Muscle layer of colon (tissue), 2 donors: ENCODE results near the gene CRCP.
"Not testable (repeated sequence)": the region's sequence is repeated elsewhere in the genome, so short reads cannot be mapped to it uniquely, and the experiment has no call there.

Source experiments
- H3K27ac ChIP-seq: one replicate; pipeline ENCODE4 v1.7.0; 2013; ENCODE audit warnings: low read depth, mild to moderate bottlenecking, low read length, moderate library complexity
- H3K27me3 ChIP-seq, 2 donors: one replicate each; pipeline ENCODE4 v1.7.0; 2013; ENCODE audit warnings: low read length in 2 of 2, mild to moderate bottlenecking in 2 of 2; ENCODE audit not compliant: insufficient read depth in 2 of 2, control insufficient read depth in 1 of 2
- H3K36me3 ChIP-seq: one replicate; pipeline ENCODE4 v1.7.0; 2013; ENCODE audit warnings: mild to moderate bottlenecking, low read length; ENCODE audit not compliant: insufficient read depth
- H3K4me1 ChIP-seq: one replicate; pipeline ENCODE4 v1.7.0; 2013; ENCODE audit warnings: mild to moderate bottlenecking, low read length; ENCODE audit not compliant: insufficient read depth
- H3K4me3 ChIP-seq, 2 donors: one replicate each; pipeline ENCODE4 v1.7.0; 2013; ENCODE audit warnings: low read length in 2 of 2, low read depth in 1 of 2, mild to moderate bottlenecking in 1 of 2, moderate library complexity in 1 of 2
- H3K9ac ChIP-seq: one replicate; pipeline ENCODE4 v1.7.0; 2013; ENCODE audit warnings: low read length
- H3K9me3 ChIP-seq: one replicate; pipeline ENCODE4 v1.7.0; 2013; ENCODE audit warnings: mild to moderate bottlenecking, low read length
- donor health status: abdominal sarcoma.
- donor health status: Adenocarcinoma of cecum.

The CRCP gene

DNA sequence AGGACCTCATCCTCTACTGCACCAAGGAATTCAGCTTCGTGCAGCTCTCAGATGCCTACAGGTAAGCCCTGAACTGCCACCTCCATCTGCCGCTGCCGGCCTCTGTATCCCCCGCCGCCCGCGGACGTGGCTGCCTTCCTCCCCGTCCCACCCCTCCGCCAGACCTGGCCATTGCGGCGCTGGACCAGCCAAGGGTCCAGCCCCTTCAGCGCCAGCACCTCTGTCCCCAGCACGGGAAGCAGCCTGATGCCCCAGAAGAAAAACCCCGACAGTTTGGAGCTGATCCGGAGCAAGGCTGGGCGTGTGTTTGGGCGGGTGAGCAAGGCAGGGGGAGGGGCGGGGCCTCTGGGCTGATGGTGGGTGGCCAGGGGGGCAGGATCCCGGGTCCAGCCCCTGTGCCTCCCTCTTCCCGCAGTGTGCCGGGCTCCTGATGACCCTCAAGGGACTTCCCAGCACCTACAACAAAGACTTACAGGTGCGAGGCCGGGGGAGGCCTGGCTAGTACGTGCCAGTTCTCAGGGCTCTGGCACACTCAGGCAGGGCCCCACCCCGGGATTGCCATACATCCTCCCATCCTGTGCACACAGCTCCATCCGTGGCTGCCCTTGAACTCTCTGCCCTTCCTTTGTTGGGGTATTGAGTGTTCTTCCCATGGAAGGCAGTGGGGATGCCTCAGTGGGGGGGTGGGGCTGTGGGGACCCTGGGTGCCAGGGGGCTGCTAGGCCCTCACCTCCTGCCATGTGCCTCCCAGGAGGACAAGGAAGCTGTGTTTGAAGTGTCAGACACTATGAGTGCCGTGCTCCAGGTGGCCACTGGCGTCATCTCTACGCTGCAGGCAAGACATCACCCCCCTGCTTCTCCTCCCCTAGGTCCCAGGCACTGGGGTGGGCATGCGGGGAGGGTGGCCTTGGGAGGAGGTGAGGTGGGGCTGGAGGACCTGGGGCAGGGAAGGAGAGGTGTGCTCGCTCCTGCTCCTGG, 25.5 kb upstream of the CRCP start:
- Histone ChIP-seq H3K27me3 (no peaks in the 10 kb centered on the region), H3K9ac (no peak overlapping the region), H3K4me1 (no peaks in the 10 kb centered on the region), H3K4me3 (no peak overlapping the region), H3K27ac (no peak overlapping the region), H3K36me3 (no peaks in the 10 kb centered on the region), H3K9me3 (no peaks in the 10 kb centered on the region)

DNA sequence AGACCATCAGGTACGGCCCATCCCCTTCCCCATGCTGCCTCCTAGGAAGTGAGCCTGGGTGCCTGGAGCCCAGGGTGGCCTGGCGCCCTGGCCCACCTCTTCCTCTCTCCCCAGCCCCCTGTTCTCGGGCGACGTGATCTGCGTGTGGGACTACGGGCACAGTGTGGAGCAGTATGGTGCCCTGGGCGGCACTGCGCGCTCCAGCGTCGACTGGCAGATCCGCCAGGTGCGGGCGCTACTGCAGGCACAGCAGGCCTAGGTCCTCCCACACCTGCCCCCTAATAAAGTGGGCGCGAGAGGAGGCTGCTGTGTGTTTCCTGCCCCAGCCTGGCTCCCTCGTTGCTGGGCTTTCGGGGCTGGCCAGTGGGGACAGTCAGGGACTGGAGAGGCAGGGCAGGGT, 22.0 kb upstream of the CRCP start:
- Histone ChIP-seq H3K9me3 (no peaks in the 10 kb centered on the region), H3K27ac (no peak overlapping the region), H3K36me3 (no peaks in the 10 kb centered on the region)

DNA sequence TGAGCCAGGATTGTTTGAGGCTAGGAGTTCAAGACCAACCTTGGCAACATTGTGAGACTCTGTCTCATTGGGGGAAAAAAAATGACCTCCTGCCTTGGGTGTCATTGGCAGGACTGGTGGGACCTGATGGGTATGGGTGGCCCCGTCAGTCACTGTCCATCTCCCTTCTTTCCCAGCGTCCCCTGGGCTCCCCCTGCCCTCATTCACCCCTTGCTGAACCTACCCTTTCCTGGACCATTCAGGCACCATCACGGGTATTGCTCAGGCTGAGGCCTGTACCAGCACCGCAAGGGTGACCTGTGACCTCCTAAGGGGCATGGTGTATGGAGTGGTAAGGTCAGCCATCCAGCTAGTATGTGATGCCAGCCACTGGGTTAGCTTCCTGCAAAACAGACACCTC, 19.6 kb upstream of the CRCP start:
- Histone ChIP-seq H3K4me1 (no peaks in the 10 kb centered on the region), H3K27me3 (no peaks in the 10 kb centered on the region), H3K9me3 (no peaks in the 10 kb centered on the region), H3K27ac (no peak overlapping the region), H3K4me3 (no peak overlapping the region), H3K36me3 (no peaks in the 10 kb centered on the region), H3K9ac (no peak overlapping the region)

More for the DNA sequence above, 22.0 kb upstream of the CRCP start:
- no peaks in the 10 kb centered on the region for H3K27me3 ChIP-seq
- no peak overlapping the region for H3K9ac ChIP-seq
- H3K4me3 ChIP-seq: no peak overlapping the region
- no peaks in the 10 kb centered on the region for H3K4me1 ChIP-seq

DNA sequence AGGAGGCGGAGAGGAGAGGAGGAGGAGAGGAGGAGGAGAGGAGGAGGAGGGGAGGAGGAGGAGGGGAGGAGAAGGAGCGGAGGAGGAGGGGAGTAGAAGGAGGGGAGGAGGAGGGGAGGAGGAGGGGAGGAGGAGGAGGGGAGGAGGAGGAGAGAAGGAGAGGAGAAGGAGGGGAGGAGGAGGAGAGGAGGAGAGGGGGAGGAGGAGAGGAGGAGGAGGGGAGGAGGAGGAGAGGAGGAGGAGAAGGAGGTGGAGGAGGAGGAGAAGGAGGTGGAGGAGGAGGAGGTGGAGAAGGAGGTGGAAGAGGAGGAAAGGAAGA, 15.5 kb upstream of the CRCP start:
- H3K9ac ChIP-seq: no peak overlapping the region
- H3K4me1 ChIP-seq: no peaks in the 10 kb centered on the region
- H3K4me3 ChIP-seq: peak overlapping the region in 1 of 2 donors; percentile 59
- no peaks in the 10 kb centered on the region for H3K36me3 ChIP-seq
- H3K9me3 ChIP-seq: no peaks in the 10 kb centered on the region
- H3K27me3 ChIP-seq: no peaks in the 10 kb centered on the region
- no peak overlapping the region for H3K27ac ChIP-seq

DNA sequence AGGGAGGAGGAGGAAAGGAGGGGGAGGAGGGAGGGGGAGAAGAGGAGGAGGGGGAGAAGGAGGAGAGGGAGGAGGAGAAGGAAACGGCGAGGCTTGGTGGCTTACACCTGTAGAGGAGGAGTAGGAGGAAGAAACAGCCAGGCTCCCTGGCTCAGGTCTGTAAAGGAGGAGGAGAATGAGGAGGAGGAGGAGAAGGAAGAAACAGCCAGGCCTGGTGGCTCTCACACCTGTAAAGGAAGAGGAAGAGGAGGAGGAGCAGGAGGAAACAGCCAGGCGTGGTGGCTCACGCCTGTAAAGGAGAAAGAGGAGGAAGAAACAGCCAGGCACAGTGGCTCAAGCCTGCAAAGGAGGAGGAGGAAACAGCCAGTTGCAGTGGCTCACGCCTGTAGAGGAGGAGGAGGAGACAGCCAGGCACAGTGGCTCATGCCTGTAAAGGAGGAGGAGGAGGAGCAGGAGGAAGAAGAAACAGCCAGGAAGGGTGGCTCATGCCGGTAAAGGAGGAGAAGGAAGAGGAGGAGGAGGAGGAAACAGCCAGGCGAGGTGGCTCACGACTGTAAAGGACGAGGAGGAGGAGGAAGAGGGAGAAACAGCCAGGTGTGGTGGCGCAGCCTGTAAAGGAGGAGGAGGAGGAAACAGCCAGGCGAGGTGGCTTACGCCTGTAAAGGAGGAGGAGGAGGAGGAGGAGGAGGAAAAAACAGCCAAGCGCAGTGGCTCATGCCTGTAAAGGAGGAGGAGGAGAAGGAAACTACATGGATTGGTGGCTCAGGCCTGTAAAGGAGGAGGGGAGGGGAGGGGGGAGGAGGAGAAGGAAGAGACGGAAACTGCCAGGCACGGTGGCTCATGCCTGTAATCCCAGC, 14.9 kb upstream of the CRCP start:
- H3K9me3 ChIP-seq: no peaks in the 10 kb centered on the region
- H3K36me3 ChIP-seq: no peaks in the 10 kb centered on the region
- H3K27me3 ChIP-seq: no peaks in the 10 kb centered on the region
- peak overlapping the region; percentile 65 for H3K9ac ChIP-seq
- peak overlapping the region; percentile 26 to 59 for H3K4me3 ChIP-seq
- peak overlapping the region; percentile 66 for H3K27ac ChIP-seq
- no peaks in the 10 kb centered on the region for H3K4me1 ChIP-seq

DNA sequence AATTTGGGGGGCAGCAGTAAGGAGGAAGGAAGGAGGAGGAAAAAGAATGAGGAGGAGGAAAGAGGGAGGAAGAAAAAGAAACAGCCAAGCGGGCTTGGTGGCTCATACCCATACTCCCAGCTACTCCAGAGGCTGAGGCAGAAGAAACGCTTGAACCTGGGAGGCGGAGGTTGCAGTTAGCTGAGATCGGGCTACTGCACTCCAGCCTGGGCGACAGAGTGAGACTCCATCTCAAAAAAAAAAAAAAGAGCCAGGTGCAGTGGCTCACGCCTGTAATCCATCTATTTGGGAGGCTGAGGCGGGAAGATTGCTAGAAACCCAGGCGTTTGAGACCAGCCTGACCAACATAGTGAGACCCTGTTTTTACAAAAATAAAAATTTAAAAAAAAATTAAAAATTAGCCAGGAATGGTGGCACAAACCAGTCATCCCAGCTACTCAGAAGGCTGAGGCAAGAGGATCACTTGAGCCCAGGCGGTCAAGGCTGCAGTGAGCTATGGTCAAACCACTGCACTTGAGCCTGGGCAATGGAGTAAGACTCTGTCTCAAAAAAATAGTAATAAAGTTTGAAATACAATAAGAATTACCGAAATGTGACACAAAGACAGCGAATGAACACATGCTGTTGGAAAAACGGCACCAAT, 14.1 kb upstream of the CRCP start:
- no peaks in the 10 kb centered on the region for H3K4me1 ChIP-seq
- H3K36me3 ChIP-seq: no peaks in the 10 kb centered on the region
- H3K4me3 ChIP-seq: peak overlapping the region; percentile 26 to 59
- H3K9ac ChIP-seq: peak overlapping the region; percentile 65
- H3K27ac ChIP-seq: peak overlapping the region; percentile 49
- no peaks in the 10 kb centered on the region for H3K9me3 ChIP-seq
- no peaks in the 10 kb centered on the region for H3K27me3 ChIP-seq

DNA sequence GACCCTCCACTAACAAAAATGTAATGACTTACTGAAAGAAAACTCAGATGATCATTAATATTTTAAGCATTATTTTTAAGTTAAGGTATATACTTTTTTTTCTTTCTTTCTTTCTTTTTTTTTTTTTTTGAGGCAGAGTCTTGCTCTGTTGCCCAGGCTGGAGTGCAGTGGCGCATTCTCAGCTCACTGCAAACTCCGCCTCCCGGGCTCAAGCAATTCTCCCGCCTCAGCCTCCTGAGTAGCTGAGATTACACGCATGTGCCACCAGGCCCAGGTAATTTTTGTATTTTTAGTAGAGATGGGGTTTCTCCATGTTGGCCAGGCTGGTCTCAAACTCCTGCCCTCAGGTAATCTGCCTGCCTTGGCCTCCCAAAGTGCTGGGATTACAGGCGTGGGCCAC, 12.5 kb upstream of the CRCP start:
- H3K4me3 ChIP-seq, H3K4me1 ChIP-seq, H3K9ac ChIP-seq, H3K27me3 ChIP-seq, H3K36me3 ChIP-seq, H3K9me3 ChIP-seq, H3K27ac ChIP-seq: not testable (repeated sequence)

DNA sequence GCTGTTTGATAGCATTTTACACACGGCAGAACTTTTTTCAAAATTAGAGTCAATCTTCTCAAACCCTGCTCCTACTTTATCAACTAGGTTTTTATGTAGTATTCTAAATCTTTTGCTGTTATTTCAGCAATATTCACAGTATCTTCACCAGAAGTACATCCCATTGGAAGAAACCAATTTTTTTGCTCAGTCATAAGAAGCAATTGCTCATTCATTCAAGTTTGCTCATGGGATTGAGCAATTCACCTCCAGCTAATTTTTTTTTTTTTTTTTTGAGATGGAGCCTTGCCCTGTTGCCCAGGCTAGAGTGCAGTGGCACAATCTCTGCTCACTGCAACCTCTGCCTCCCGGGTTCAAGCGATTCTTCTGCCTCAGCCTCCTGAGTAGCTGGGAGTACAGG, 10.7 kb upstream of the CRCP start:
- not testable (repeated sequence) for H3K4me1 ChIP-seq, H3K36me3 ChIP-seq

DNA sequence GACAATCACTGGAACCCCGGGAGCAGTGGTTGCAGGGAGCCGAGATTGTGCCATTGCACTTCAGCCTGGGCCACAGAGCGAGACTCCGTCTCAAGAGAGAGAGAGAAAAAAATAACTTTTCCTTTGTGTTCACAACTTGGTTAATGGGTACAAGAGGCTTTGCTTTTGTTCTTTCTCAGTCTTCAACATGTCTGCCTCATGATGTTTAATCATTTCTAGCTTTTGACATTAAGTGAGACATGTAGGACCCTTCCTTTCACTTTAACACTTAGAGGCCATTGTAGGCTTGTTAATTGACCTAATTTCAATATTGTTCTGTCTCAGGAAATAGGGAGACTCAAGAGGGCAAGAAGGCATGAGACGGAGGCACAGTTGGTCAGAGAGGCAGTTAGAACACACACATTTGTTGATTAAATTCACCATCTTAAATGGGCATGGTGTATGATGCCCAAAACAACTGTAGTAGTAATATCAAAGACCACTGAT, 9.3 kb upstream of the CRCP start:
- no peaks in the 10 kb centered on the region for H3K4me1 ChIP-seq
- no peak overlapping the region for H3K9ac ChIP-seq
- no peaks in the 10 kb centered on the region for H3K9me3 ChIP-seq
- no peak overlapping the region for H3K4me3 ChIP-seq
- H3K27me3 ChIP-seq: no peaks in the 10 kb centered on the region
- H3K27ac ChIP-seq: no peak overlapping the region
- H3K36me3 ChIP-seq: no peaks in the 10 kb centered on the region

More for the DNA sequence above, 10.7 kb upstream of the CRCP start:
- H3K9me3 ChIP-seq, H3K4me3 ChIP-seq, H3K9ac ChIP-seq, H3K27ac ChIP-seq, H3K27me3 ChIP-seq: not testable (repeated sequence)

DNA sequence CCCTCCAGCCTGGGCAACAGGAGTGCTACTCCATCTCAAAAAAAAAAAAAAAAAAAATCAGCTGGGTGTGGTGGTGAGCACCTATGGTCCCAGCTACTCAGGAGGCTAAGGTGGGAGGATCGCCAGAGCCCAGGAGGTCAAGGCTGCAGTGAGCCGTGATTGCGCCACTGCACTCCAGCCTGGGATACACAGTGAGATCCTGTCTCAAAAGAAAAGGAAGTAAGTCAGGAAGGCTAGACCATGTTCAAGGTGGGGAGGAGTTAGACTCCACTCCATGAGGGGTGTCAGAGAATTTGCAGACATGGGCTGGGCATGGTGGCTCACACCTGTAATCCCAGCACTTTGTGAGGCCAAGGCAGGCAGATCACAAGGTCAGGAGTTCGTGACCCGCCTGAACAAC, 6.2 kb upstream of the CRCP start:
- not testable (repeated sequence) for H3K27me3 ChIP-seq, H3K36me3 ChIP-seq, H3K27ac ChIP-seq, H3K4me3 ChIP-seq, H3K9me3 ChIP-seq, H3K9ac ChIP-seq, H3K4me1 ChIP-seq

DNA sequence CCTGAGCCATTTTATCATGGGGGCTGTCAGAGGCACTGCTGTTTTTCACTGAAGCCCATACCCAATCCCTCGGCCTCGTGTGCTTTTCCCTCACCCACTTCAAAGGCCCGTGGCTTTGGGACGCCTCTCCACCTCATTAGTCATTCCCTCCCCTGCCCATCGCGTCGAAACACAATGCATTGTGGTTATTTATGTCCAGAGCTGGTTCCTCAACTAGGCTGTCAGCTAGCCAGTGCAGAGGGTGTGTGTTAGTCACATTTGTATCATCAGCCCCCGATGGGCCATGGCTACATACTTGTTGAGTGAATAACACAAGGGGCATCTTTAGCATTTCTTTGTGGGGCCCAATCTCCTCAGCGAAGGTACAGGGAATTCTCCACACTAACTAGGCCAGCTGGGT, 3.8 kb upstream of the CRCP start:
- no peak overlapping the region for H3K4me3 ChIP-seq
- H3K27ac ChIP-seq: no peak overlapping the region

More for the DNA sequence above, 3.8 kb upstream of the CRCP start:
- H3K9ac ChIP-seq: no peak overlapping the region
- no peaks in the 10 kb centered on the region for H3K36me3 ChIP-seq
- H3K9me3 ChIP-seq: no peaks in the 10 kb centered on the region
- no peaks in the 10 kb centered on the region for H3K27me3 ChIP-seq
- peaks cover 6% of the 10 kb centered on the region for H3K4me1 ChIP-seq
